ENCODE results near the gene RORC. TPM values are rescaled to one million over a fixed set of nuclear protein-coding genes. Genes with fewer than 3 reads are reported as not detected.

Gene RORC
- total RNA-seq, 1 experiment from 2014 or later, result not detected

DNA sequence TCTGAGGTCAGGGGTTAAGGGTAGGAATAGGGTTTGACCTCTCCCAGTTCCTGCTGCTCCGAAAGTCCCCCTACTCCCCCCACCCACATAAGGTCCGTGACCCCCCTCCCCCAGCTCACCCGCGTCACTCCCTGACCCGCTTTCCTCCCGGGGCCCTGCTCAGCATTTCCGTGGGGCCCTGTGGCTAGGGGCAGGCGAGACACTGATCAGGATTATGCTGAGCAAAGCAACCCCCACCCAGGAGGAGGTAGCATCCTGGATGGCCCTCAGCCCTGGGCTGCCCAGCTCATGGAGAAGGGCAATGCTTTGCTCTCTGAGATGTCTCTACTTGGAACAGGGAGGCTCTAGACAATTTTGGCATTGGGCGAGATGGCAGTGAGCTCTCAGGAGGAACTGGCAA lies 3.7 kb downstream of the RORC start:
- H3K4me2 ChIP-seq (ENCODE audit: low read depth, low read length, poor library complexity, severe bottlenecking), result no peak overlapping the region
- no peak overlapping the region for H3K9ac ChIP-seq (ENCODE audit: low read length)
- H3K4me3 ChIP-seq (ENCODE audit: low read length), result no peak overlapping the region
- H3K27ac ChIP-seq (ENCODE audit: low read length), result no peak overlapping the region
- no peak for DNase-seq
- no peaks in the 10 kb centered on the region for H3K9me2 ChIP-seq (replicated peaks; ENCODE audit: insufficient read depth, low read length)
- no peaks in the 10 kb centered on the region for H3K27me3 ChIP-seq (ENCODE audit: low read length)
- no peaks in the 10 kb centered on the region for H3K79me2 ChIP-seq (ENCODE audit: low read length)
- no peaks in the 10 kb centered on the region for H3K36me3 ChIP-seq (ENCODE audit: insufficient read depth, low read length)
- H3K4me1 ChIP-seq (ENCODE audit: low read length), result no peaks in the 10 kb centered on the region
- H4K20me1 ChIP-seq (ENCODE audit: insufficient read depth, low read depth, low read length), result no peaks in the 10 kb centered on the region
- H3K9me3 ChIP-seq (ENCODE audit: low read length), result no peaks in the 10 kb centered on the region
- H2AFZ ChIP-seq (ENCODE audit: low read length), result no peak overlapping the region

DNA sequence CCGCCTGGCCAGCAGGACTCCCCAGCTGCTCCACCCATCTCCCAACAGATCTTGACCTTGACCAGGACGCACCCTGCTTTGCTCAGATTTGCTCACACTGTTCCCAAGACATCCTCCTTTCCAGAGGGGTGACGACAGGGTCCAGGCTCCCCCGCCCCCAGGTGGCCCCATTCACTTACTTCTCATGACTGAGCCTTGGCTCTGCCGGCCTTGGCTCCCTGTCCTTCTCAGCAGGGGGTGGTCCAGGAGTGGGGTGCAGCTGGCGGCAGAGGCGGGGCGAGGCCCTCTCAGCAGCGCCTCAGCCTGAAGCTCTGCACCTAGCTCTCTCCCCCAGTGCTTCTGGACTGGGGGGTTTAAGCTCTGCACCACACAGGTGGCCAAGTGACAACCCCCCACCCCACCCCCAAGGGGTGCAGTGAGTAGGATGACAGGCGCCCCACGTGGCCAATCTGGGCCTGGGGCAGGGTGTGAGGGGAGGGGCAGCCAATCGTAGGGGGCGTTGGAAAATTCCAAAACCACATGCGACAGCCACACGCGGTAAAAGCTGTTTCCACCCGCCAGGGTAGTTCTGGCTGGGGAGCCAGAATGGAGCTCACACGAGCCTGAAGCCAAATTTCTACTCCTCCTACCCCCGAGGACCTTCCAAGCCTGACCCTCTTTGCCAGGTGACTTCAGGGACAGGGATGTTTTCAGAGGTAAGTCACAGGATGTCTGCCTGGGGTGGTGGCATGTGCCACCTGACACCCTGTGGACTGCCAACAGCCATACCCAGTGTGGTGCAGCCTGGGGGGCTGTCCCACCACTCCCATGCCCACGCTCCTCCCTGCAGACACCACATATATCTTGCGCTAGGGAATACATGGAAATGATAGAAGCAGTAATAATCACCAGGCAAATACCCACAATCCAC lies 5.6 kb downstream of the RORC start:
- H3K9me3 ChIP-seq (ENCODE audit: low read length), result no peaks in the 10 kb centered on the region
- H3K4me3 ChIP-seq (ENCODE audit: low read length), result no peak overlapping the region
- H3K9me2 ChIP-seq (replicated peaks; ENCODE audit: insufficient read depth, low read length), result no peaks in the 10 kb centered on the region
- no peak overlapping the region for H3K27ac ChIP-seq (ENCODE audit: low read length)
- no peak for DNase-seq
- no peak overlapping the region for H2AFZ ChIP-seq (ENCODE audit: low read length)
- no peak overlapping the region for H3K4me2 ChIP-seq (ENCODE audit: low read depth, low read length, poor library complexity, severe bottlenecking)
- H3K4me1 ChIP-seq (ENCODE audit: low read length), result no peaks in the 10 kb centered on the region
- H3K36me3 ChIP-seq (ENCODE audit: insufficient read depth, low read length), result no peaks in the 10 kb centered on the region
- no peaks in the 10 kb centered on the region for H3K79me2 ChIP-seq (ENCODE audit: low read length)
- H4K20me1 ChIP-seq (ENCODE audit: insufficient read depth, low read depth, low read length), result no peaks in the 10 kb centered on the region
- no peak overlapping the region for H3K9ac ChIP-seq (ENCODE audit: low read length)
- no peaks in the 10 kb centered on the region for H3K27me3 ChIP-seq (ENCODE audit: low read length)

DNA sequence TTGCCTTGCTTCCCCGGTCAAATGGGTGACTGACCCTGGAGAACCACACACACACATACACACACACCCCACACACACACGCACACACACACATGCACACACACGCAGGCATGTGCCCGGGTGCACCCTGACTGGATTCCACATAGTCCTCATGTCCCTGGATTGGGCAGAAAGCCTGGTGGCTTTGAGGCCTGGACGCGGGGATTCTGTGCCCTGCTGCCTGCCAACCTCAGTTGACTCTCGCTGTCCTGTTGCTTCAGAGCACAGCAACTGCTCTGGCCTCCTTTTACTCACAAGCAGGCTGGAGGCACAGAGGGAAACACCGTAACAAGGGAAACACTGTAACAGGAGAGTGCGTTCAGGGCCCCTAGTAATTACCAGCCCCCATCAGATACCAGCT lies 6.4 kb downstream of the RORC start:
- Histone ChIP-seq H3K9ac (ENCODE audit: low read length) (no peak overlapping the region), H3K27me3 (ENCODE audit: low read length) (no peaks in the 10 kb centered on the region), H3K36me3 (ENCODE audit: insufficient read depth, low read length) (no peaks in the 10 kb centered on the region), H3K9me3 (ENCODE audit: low read length) (no peaks in the 10 kb centered on the region), H4K20me1 (ENCODE audit: insufficient read depth, low read depth, low read length) (no peaks in the 10 kb centered on the region), H3K4me3 (ENCODE audit: low read length) (no peak overlapping the region), H3K4me1 (ENCODE audit: low read length) (no peaks in the 10 kb centered on the region), H3K4me2 (ENCODE audit: low read depth, low read length, poor library complexity, severe bottlenecking) (no peak overlapping the region), H3K79me2 (ENCODE audit: low read length) (no peaks in the 10 kb centered on the region), H3K9me2 (replicated peaks; ENCODE audit: insufficient read depth, low read length) (no peaks in the 10 kb centered on the region), H3K27ac (ENCODE audit: low read length) (no peak overlapping the region), H2AFZ (ENCODE audit: low read length) (no peak overlapping the region)
- DNase-seq, result no peak

DNA sequence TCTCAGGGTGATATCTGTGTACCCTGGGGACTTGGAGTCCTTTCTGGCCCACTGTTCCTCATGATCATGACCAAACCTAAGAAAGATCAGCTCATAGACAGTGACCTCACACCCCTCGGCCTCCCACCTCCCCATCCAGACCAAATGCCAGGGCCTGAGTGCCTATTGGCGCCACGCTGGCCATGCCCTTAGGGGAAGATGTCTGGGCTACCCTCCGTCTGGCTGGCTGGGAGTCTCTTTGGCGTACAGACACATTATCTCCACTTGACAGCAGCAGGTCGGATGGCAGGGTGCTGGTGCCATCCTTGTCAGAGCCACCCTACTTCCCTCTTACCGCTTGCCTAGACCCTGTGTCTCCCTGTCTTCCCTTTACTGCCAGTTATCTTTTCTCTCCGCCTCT lies 8.4 kb downstream of the RORC start:
- no peaks in the 10 kb centered on the region for H4K20me1 ChIP-seq (ENCODE audit: insufficient read depth, low read depth, low read length)
- H3K36me3 ChIP-seq (ENCODE audit: insufficient read depth, low read length), result no peaks in the 10 kb centered on the region
- no peaks in the 10 kb centered on the region for H3K79me2 ChIP-seq (ENCODE audit: low read length)
- no peak overlapping the region for H3K4me3 ChIP-seq (ENCODE audit: low read length)
- no peak overlapping the region for H3K9ac ChIP-seq (ENCODE audit: low read length)
- no peaks in the 10 kb centered on the region for H3K27me3 ChIP-seq (ENCODE audit: low read length)
- no peaks in the 10 kb centered on the region for H3K9me3 ChIP-seq (ENCODE audit: low read length)
- no peak overlapping the region for H3K27ac ChIP-seq (ENCODE audit: low read length)
- H3K4me1 ChIP-seq (ENCODE audit: low read length), result no peaks in the 10 kb centered on the region
- no peak overlapping the region for H2AFZ ChIP-seq (ENCODE audit: low read length)
- no peak overlapping the region for H3K4me2 ChIP-seq (ENCODE audit: low read depth, low read length, poor library complexity, severe bottlenecking)
- no peaks in the 10 kb centered on the region for H3K9me2 ChIP-seq (replicated peaks; ENCODE audit: insufficient read depth, low read length)
- no peak for DNase-seq

DNA sequence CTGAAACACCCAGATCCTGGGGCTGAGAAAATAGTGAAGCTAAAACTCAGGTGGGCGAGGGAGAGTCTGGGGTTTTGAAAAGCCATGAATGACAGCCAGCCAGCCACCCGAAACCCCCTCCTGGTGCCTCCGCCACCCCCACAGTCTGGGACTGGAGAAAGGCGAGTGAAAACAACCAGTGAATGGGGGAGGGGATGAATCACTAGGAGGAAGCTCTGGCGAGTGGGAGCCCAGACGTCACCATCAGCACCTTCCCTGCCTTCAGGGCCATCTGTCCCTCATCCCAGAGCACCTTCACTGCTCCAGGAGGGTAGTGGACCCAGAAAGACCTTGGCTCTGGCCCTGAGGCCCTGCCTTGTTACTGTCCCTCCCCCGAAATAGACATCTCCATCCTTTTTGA lies 9.2 kb downstream of the RORC start:
- no peaks in the 10 kb centered on the region for H3K4me1 ChIP-seq (ENCODE audit: low read length)
- no peak overlapping the region for H3K4me3 ChIP-seq (ENCODE audit: low read length)
- H3K9me3 ChIP-seq (ENCODE audit: low read length), result no peaks in the 10 kb centered on the region
- H3K36me3 ChIP-seq (ENCODE audit: insufficient read depth, low read length), result no peaks in the 10 kb centered on the region
- H3K4me2 ChIP-seq (ENCODE audit: low read depth, low read length, poor library complexity, severe bottlenecking), result no peak overlapping the region
- H3K9ac ChIP-seq (ENCODE audit: low read length), result no peak overlapping the region
- H3K27me3 ChIP-seq (ENCODE audit: low read length), result no peaks in the 10 kb centered on the region
- no peaks in the 10 kb centered on the region for H4K20me1 ChIP-seq (ENCODE audit: insufficient read depth, low read depth, low read length)
- no peaks in the 10 kb centered on the region for H3K9me2 ChIP-seq (replicated peaks; ENCODE audit: insufficient read depth, low read length)
- H2AFZ ChIP-seq (ENCODE audit: low read length), result no peak overlapping the region
- H3K27ac ChIP-seq (ENCODE audit: low read length), result no peak overlapping the region
- H3K79me2 ChIP-seq (ENCODE audit: low read length), result no peaks in the 10 kb centered on the region
- no peak for DNase-seq

DNA sequence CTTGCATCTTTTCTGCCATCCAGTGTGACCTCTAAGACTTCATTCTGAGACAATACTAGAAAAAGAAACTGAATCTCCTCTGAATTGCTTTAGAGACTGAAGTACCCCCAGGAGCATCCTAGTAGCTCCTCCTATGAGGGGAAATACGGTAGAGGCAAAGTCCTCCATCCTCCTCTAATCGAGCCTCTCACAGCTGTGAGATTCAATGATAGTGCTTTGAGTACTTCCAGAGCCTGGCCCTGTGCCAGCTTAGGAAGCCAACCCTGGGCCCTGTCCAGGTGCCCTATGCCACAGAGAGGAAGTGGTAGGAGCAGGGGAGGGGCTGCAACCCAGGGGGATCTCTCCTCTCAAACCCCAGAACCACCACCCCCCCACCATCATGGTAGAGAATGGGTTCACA lies 10.7 kb downstream of the RORC start:
- Histone ChIP-seq H3K4me1 (ENCODE audit: low read length) (no peaks in the 10 kb centered on the region), H3K27me3 (ENCODE audit: low read length) (no peaks in the 10 kb centered on the region), H3K27ac (ENCODE audit: low read length) (no peak overlapping the region), H3K36me3 (ENCODE audit: insufficient read depth, low read length) (no peaks in the 10 kb centered on the region), H3K9me3 (ENCODE audit: low read length) (no peaks in the 10 kb centered on the region), H2AFZ (ENCODE audit: low read length) (no peak overlapping the region), H3K9ac (ENCODE audit: low read length) (no peak overlapping the region), H3K9me2 (replicated peaks; ENCODE audit: insufficient read depth, low read length) (no peaks in the 10 kb centered on the region), H3K4me3 (ENCODE audit: low read length) (no peak overlapping the region), H3K4me2 (ENCODE audit: low read depth, low read length, poor library complexity, severe bottlenecking) (no peak overlapping the region), H3K79me2 (ENCODE audit: low read length) (no peaks in the 10 kb centered on the region), H4K20me1 (ENCODE audit: insufficient read depth, low read depth, low read length) (no peaks in the 10 kb centered on the region)
- no peak for DNase-seq

DNA sequence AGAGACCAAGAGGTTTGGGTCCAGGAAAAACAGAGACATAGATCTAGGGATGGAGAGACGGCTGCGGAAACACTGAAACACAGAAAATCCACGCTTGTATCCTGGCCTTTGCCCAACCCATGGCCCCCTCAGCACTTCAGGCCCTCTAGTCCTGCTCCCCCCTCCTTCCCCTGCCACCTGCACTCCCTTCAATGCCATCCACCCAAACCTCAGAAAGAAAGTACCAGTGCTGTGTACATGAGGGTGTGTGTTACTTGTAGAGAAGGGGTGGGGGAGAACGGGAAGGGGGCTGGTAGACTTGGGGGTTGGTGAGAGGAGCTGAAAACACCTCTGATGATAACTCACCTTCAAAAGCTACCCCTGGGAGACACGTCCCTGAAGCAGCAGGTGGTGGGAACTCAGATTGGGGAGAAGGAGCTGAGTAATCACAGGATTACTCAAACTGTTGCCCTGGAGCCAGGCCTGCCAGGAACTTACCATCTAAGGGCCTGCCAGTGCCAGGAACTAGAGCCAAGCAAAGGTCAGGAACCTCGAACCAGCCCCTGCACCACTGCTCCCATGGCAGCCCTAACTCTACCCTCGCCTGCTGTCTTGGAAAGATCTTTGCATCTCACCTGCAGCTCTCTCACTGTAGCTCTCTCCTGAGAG lies 11.5 kb downstream of the RORC start:
- H3K79me2 ChIP-seq (ENCODE audit: low read length), result no peaks in the 10 kb centered on the region
- H3K4me3 ChIP-seq (ENCODE audit: low read length), result no peak overlapping the region
- no peak for DNase-seq
- no peaks in the 10 kb centered on the region for H3K9me3 ChIP-seq (ENCODE audit: low read length)
- no peak overlapping the region for H3K9ac ChIP-seq (ENCODE audit: low read length)
- no peak overlapping the region for H2AFZ ChIP-seq (ENCODE audit: low read length)
- H3K36me3 ChIP-seq (ENCODE audit: insufficient read depth, low read length), result no peaks in the 10 kb centered on the region
- H3K9me2 ChIP-seq (replicated peaks; ENCODE audit: insufficient read depth, low read length), result no peaks in the 10 kb centered on the region
- H3K4me2 ChIP-seq (ENCODE audit: low read depth, low read length, poor library complexity, severe bottlenecking), result no peak overlapping the region
- H3K27ac ChIP-seq (ENCODE audit: low read length), result no peak overlapping the region
- no peaks in the 10 kb centered on the region for H4K20me1 ChIP-seq (ENCODE audit: insufficient read depth, low read depth, low read length)
- H3K27me3 ChIP-seq (ENCODE audit: low read length), result no peaks in the 10 kb centered on the region
- no peaks in the 10 kb centered on the region for H3K4me1 ChIP-seq (ENCODE audit: low read length)

DNA sequence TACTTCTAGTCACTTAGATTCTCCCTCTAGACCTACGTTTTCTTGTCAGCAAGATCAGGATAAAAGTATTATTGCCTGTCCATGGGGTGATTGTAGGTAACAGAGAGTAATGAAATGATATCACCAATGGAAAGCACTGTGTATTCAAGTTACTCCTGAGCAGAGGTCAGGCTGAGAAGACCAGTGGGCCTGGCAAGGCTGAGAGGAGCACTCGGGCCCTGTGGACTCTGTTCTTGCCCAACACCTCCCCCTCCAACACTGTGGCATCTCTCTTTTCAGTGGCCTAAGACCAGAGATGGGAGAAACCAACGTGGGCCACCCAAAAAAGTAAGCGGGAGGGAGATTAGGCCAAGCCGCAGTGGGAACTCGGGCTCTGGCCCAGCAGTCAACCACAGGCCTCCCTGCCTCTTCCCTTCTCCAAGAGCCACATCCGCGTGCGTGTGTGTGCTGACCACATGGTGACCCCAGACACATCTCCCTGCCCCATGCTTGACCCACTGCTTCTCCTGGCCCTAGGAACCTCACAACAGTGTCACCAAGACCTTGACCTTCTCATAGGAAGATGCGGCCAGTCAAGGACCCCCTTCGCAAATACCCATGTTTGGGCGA lies 12.3 kb downstream of the RORC start:
- Histone ChIP-seq H3K4me3 (ENCODE audit: low read length) (no peak overlapping the region), H3K27ac (ENCODE audit: low read length) (no peak overlapping the region), H3K9me2 (replicated peaks; ENCODE audit: insufficient read depth, low read length) (no peaks in the 10 kb centered on the region), H3K4me1 (ENCODE audit: low read length) (no peaks in the 10 kb centered on the region), H3K9me3 (ENCODE audit: low read length) (no peaks in the 10 kb centered on the region), H3K9ac (ENCODE audit: low read length) (no peak overlapping the region), H3K79me2 (ENCODE audit: low read length) (no peaks in the 10 kb centered on the region), H3K36me3 (ENCODE audit: insufficient read depth, low read length) (no peaks in the 10 kb centered on the region), H4K20me1 (ENCODE audit: insufficient read depth, low read depth, low read length) (no peaks in the 10 kb centered on the region), H3K27me3 (ENCODE audit: low read length) (no peaks in the 10 kb centered on the region), H2AFZ (ENCODE audit: low read length) (no peak overlapping the region), H3K4me2 (ENCODE audit: low read depth, low read length, poor library complexity, severe bottlenecking) (no peak overlapping the region)
- no peak for DNase-seq
